NCI-H2029 (cell line): ENCODE results near the gene FBXL19.
A peak's percentile ranks its signal among the peaks of the same experiment; 100 is the strongest.

Experiments
- DNase-seq: peaks from one replicate; lab custom pipeline; 2025; lab: John Stamatoyannopoulos, UW

FBXL19 gene

GRCh38 chr16:30894540-30895368, 28.6 kb upstream of the FBXL19 start:
- DNase-seq = no peak

- no peak for DNase-seq
These were observed 27.6 kb upstream of the FBXL19 start for GRCh38 chr16:30895627-30896260.

GRCh38 chr16:30896261-30896888, 27.0 kb upstream of the FBXL19 start, which contains the start of gene CTF1:
Gene CTF1, plus strand, starts transcription at chr16:30896614. Its CDS starts 30 bp downstream, at chr16:30896644.
- peak; percentile 36 for DNase-seq

- peak; percentile 89 for DNase-seq
These were observed 26.3 kb upstream of the FBXL19 start for GRCh38 chr16:30896889-30897733.

GRCh38 chr16:30899794-30900193, 23.6 kb upstream of the FBXL19 start:
- DNase-seq = no peak

- DNase-seq = no peak
These were observed 22.8 kb upstream of the FBXL19 start for GRCh38 chr16:30900588-30900987.

- no peak for DNase-seq
These were observed 22.0 kb upstream of the FBXL19 start for GRCh38 chr16:30901201-30902028.

- DNase-seq = peak; percentile 36
These were observed 21.1 kb upstream of the FBXL19 start for GRCh38 chr16:30902029-30902972.

GRCh38 chr16:30903002-30903401, 20.4 kb upstream of the FBXL19 start:
- no peak for DNase-seq

- no peak for DNase-seq
These were observed 19.8 kb upstream of the FBXL19 start for GRCh38 chr16:30903596-30903995.

- DNase-seq = no peak
These were observed 19.1 kb upstream of the FBXL19 start for GRCh38 chr16:30904114-30904780.

- no peak for DNase-seq
These were observed 16.3 kb upstream of the FBXL19 start for GRCh38 chr16:30907064-30907463.

- no peak for DNase-seq
These were observed 12.8 kb upstream of the FBXL19 start for GRCh38 chr16:30910427-30911029.

GRCh38 chr16:30912794-30913412, 10.5 kb upstream of the FBXL19 start:
- no peak for DNase-seq

- DNase-seq = no peak
These were observed 8.5 kb upstream of the FBXL19 start for GRCh38 chr16:30914830-30915229.

GRCh38 chr16:30918614-30919013, 4.8 kb upstream of the FBXL19 start:
- DNase-seq = no peak

- no peak for DNase-seq
These were observed 2.5 kb upstream of the FBXL19 start for GRCh38 chr16:30920891-30921290.

- no peak for DNase-seq
These were observed 2.0 kb upstream of the FBXL19 start for GRCh38 chr16:30921459-30921747.
